Trophoblast cell (in vitro differentiated cells and primary cell): ENCODE data around the gene RNU6-7.
A peak's percentile ranks its signal among the peaks of the same experiment; 100 is the strongest.

Experiments
- DNase-seq, 2 donors: peaks; one replicate each; pipeline ENCODE4 v3.0.0-alpha.2; 2016
- H2AFZ ChIP-seq: 2 replicates; pipeline ENCODE4 v1.6.1; 2013; ENCODE audit warnings: low read length, moderate library complexity, mild to moderate bottlenecking; ENCODE audit not compliant: insufficient read depth, poor library complexity
- H2AK5ac ChIP-seq: 2 replicates; pipeline ENCODE4 v1.6.1; 2013; ENCODE audit warnings: mild to moderate bottlenecking, low read length
- H2BK120ac ChIP-seq: 2 replicates; pipeline ENCODE4 v1.6.1; 2013; ENCODE audit warnings: low read length, mild to moderate bottlenecking, moderate library complexity; ENCODE audit not compliant: insufficient read depth, poor library complexity
- H2BK12ac ChIP-seq: 2 replicates; pipeline ENCODE4 v1.6.1; 2013; ENCODE audit warnings: mild to moderate bottlenecking, low read length, moderate library complexity
- H2BK5ac ChIP-seq: 2 replicates; pipeline ENCODE4 v1.6.1; 2013; ENCODE audit warnings: low read length, low read depth, moderate library complexity, mild to moderate bottlenecking; ENCODE audit not compliant: poor library complexity
- H3K14ac ChIP-seq: 2 replicates; pipeline ENCODE4 v1.6.1; 2013; ENCODE audit warnings: mild to moderate bottlenecking, low read length
- H3K18ac ChIP-seq: 2 replicates; pipeline ENCODE4 v1.6.1; 2013; ENCODE audit warnings: mild to moderate bottlenecking, low read length
- H3K23ac ChIP-seq: 2 replicates; pipeline ENCODE4 v1.6.1; 2013; ENCODE audit warnings: low read length
- H3K27ac ChIP-seq: 2 replicates; pipeline ENCODE4 v1.5.1; 2013; ENCODE audit warnings: low read depth, mild to moderate bottlenecking, inconsistent platforms, low read length, moderate library complexity
- H3K27me3 ChIP-seq: 2 replicates; pipeline ENCODE4 v1.6.1; 2013; ENCODE audit warnings: inconsistent platforms, mild to moderate bottlenecking, low read length, moderate library complexity; ENCODE audit not compliant: insufficient read depth
- H3K36me3 ChIP-seq, 2 experiments: 1 replicate in 1 of 2; 2 replicates in 1 of 2; pipeline ENCODE4 v1.6.1; 2013; ENCODE audit warnings: low read length in 2 of 2, mild to moderate bottlenecking in 2 of 2, moderate library complexity in 1 of 2; ENCODE audit not compliant: insufficient read depth in 2 of 2, control insufficient read depth in 1 of 2
- H3K4ac ChIP-seq: 2 replicates; pipeline ENCODE4 v1.6.1; 2013; ENCODE audit warnings: low read depth, mild to moderate bottlenecking, low read length, moderate library complexity
- H3K4me1 ChIP-seq, 2 experiments: 1 replicate in 1 of 2; 2 replicates in 1 of 2; pipeline ENCODE4 v1.6.1; 2013; ENCODE audit warnings: low read length in 2 of 2, mild to moderate bottlenecking in 2 of 2, moderate library complexity in 1 of 2; ENCODE audit not compliant: insufficient read depth in 2 of 2, control insufficient read depth in 1 of 2
- H3K4me2 ChIP-seq: 2 replicates; pipeline ENCODE4 v1.6.1; 2013; ENCODE audit warnings: inconsistent platforms, mild to moderate bottlenecking, low read length, moderate library complexity
- H3K4me3 ChIP-seq: 2 replicates; pipeline ENCODE4 v1.5.1; 2013; ENCODE audit warnings: mild to moderate bottlenecking, low read depth, low read length, inconsistent platforms
- H3K79me1 ChIP-seq: one replicate; pipeline ENCODE4 v1.6.1; 2013; ENCODE audit warnings: low read length
- H3K79me2 ChIP-seq: 2 replicates; pipeline ENCODE4 v1.6.1; 2013; ENCODE audit warnings: low read length, mild to moderate bottlenecking; ENCODE audit not compliant: control insufficient read depth, insufficient read depth, poor library complexity
- H3K9ac ChIP-seq: 2 replicates; pipeline ENCODE4 v1.6.1; 2013; ENCODE audit warnings: mild to moderate bottlenecking, low read length
- H3K9me3 ChIP-seq: 2 replicates; pipeline ENCODE4 v1.6.1; 2013; ENCODE audit warnings: low read depth, mild to moderate bottlenecking, control low read depth, inconsistent platforms, low read length; ENCODE audit not compliant: insufficient read depth
- H4K12ac ChIP-seq: 2 replicates; pipeline ENCODE4 v1.6.1; 2013; ENCODE audit warnings: low read depth, mild to moderate bottlenecking, low read length, moderate library complexity
- H4K8ac ChIP-seq: 2 replicates; pipeline ENCODE4 v1.6.1; 2013; ENCODE audit warnings: low read depth, mild to moderate bottlenecking, low read length, moderate library complexity
- H4K91ac ChIP-seq: one replicate; pipeline ENCODE4 v1.6.1; 2013; ENCODE audit warnings: low read depth, mild to moderate bottlenecking, low read length, moderate library complexity
- WGBS: extraction: QIAGEN DNeasy Blood & Tissue Kit; methylation state at CpG from one replicate; pipeline ENCODE4 v1.1.7; 2013; ENCODE audit warnings: missing lambda C conversion rate; ENCODE audit not compliant: insufficient read length, insufficient coverage; ENCODE audit errors: extremely low coverage; 5-methylcytosine and 5-hydroxymethylcytosine counted together

RNU6-7 gene

GRCh38 chr14:32186248-32186647 lies 15.6 kb upstream of the RNU6-7 start:
- no peak overlapping the region for H3K4me2 ChIP-seq
- no peak overlapping the region for H4K12ac ChIP-seq
- no peak overlapping the region for H3K27ac ChIP-seq
- H2BK5ac ChIP-seq = no peak overlapping the region
- H4K8ac ChIP-seq = no peak overlapping the region
- peaks cover 2% of the 10 kb centered on the region for H3K9me3 ChIP-seq
- H3K4me3 ChIP-seq = no peak overlapping the region
- no peaks in the 10 kb centered on the region for H3K4me1 ChIP-seq
- H3K4ac ChIP-seq = no peak overlapping the region
- H2AFZ ChIP-seq = no peak overlapping the region
- no peak overlapping the region for H4K91ac ChIP-seq
- H2BK12ac ChIP-seq = no peak overlapping the region
- no peak overlapping the region for H3K18ac ChIP-seq
- H3K36me3 ChIP-seq = no peaks in the 10 kb centered on the region
- no peak for DNase-seq
- no peak overlapping the region for H3K14ac ChIP-seq
- no peaks in the 10 kb centered on the region for H3K79me1 ChIP-seq
- no peaks in the 10 kb centered on the region for H3K27me3 ChIP-seq
- H3K9ac ChIP-seq = no peak overlapping the region
- no peak overlapping the region for H2BK120ac ChIP-seq
- no peak overlapping the region for H3K23ac ChIP-seq
- no peaks in the 10 kb centered on the region for H3K79me2 ChIP-seq
- H2AK5ac ChIP-seq = no peak overlapping the region

DNA sequence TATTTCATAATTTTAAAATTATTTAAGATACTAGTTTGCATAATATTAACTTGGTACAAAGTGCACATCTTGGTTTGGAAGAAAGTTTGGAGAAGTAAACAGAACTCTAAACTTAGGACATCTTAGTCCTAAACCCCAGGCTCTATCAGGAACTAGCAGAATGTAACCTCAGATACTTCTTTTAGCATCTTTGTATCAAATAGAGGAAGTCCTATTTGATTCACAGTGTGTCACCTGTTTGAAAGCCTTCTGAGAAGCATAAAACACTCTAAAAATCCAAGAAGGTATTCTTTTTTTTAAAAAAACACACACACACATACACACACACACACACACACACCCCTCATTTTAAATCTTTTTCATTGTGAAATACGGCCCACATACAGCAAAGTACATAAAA lies 12.0 kb upstream of the RNU6-7 start:
- H3K4me1 ChIP-seq = no peaks in the 10 kb centered on the region
- H4K12ac ChIP-seq = no peak overlapping the region
- no peak overlapping the region for H3K4ac ChIP-seq
- no peak overlapping the region for H3K4me3 ChIP-seq
- no peak overlapping the region for H2BK120ac ChIP-seq
- H3K9ac ChIP-seq = no peak overlapping the region
- H4K8ac ChIP-seq = no peak overlapping the region
- H3K4me2 ChIP-seq = no peak overlapping the region
- no peak overlapping the region for H2BK5ac ChIP-seq
- H3K36me3 ChIP-seq = no peaks in the 10 kb centered on the region
- no peak overlapping the region for H2BK12ac ChIP-seq
- H3K14ac ChIP-seq = no peak overlapping the region
- no peak overlapping the region for H2AK5ac ChIP-seq
- peaks cover 2% of the 10 kb centered on the region for H3K9me3 ChIP-seq
- H3K79me2 ChIP-seq = no peaks in the 10 kb centered on the region
- H3K79me1 ChIP-seq = no peaks in the 10 kb centered on the region
- no CpG with 5 or more reads among the region's 1 CpG for WGBS
- H3K18ac ChIP-seq = no peak overlapping the region
- no peak overlapping the region for H3K23ac ChIP-seq
- H3K27me3 ChIP-seq = no peaks in the 10 kb centered on the region
- no peak overlapping the region for H4K91ac ChIP-seq
- no peak for DNase-seq
- H2AFZ ChIP-seq = no peak overlapping the region
- H3K27ac ChIP-seq = no peak overlapping the region

GRCh38 chr14:32190673-32191072 lies 11.2 kb upstream of the RNU6-7 start:
- no peaks in the 10 kb centered on the region for H3K79me1 ChIP-seq

GRCh38 chr14:32192712-32193373 lies 9.0 kb upstream of the RNU6-7 start:
- DNase-seq = peak in 1 of 2 donors; percentile 17
- no peak overlapping the region for H2AFZ ChIP-seq
- no peaks in the 10 kb centered on the region for H3K4me1 ChIP-seq
- no peak overlapping the region for H4K12ac ChIP-seq
- H3K23ac ChIP-seq = no peak overlapping the region
- no peaks in the 10 kb centered on the region for H3K27me3 ChIP-seq
- H3K18ac ChIP-seq = no peak overlapping the region
- H2BK120ac ChIP-seq = no peak overlapping the region
- H3K4ac ChIP-seq = no peak overlapping the region
- H3K4me2 ChIP-seq = no peak overlapping the region
- H2AK5ac ChIP-seq = no peak overlapping the region
- no peak overlapping the region for H3K27ac ChIP-seq
- no peak overlapping the region for H3K4me3 ChIP-seq
- no peak overlapping the region for H3K9ac ChIP-seq
- H3K79me2 ChIP-seq = no peaks in the 10 kb centered on the region
- no peak overlapping the region for H4K91ac ChIP-seq
- H3K9me3 ChIP-seq = peaks cover 2% of the 10 kb centered on the region
- no peak overlapping the region for H4K8ac ChIP-seq
- no CpG with 5 or more reads among the region's 2 CpGs for WGBS
- H2BK5ac ChIP-seq = no peak overlapping the region
- H3K14ac ChIP-seq = no peak overlapping the region
- no peaks in the 10 kb centered on the region for H3K36me3 ChIP-seq
- H3K79me1 ChIP-seq = no peaks in the 10 kb centered on the region
- H2BK12ac ChIP-seq = no peak overlapping the region

More at GRCh38 chr14:32190673-32191072, 11.2 kb upstream of the RNU6-7 start:
- no peak overlapping the region for H3K4ac ChIP-seq
- H3K27ac ChIP-seq = no peak overlapping the region
- H3K27me3 ChIP-seq = no peaks in the 10 kb centered on the region
- no peaks in the 10 kb centered on the region for H3K4me1 ChIP-seq
- no peak overlapping the region for H3K14ac ChIP-seq
- H3K4me2 ChIP-seq = no peak overlapping the region
- H3K36me3 ChIP-seq = no peaks in the 10 kb centered on the region
- no CpG with 5 or more reads among the region's 3 CpGs for WGBS
- H4K8ac ChIP-seq = peak overlapping the region; percentile 43
- no peak overlapping the region for H2AK5ac ChIP-seq
- peak in 1 of 2 donors; percentile 35 for DNase-seq
- H2BK120ac ChIP-seq = no peak overlapping the region
- H2BK12ac ChIP-seq = no peak overlapping the region
- no peak overlapping the region for H3K23ac ChIP-seq
- no peak overlapping the region for H3K9ac ChIP-seq
- no peak overlapping the region for H2AFZ ChIP-seq
- H3K4me3 ChIP-seq = no peak overlapping the region
- no peak overlapping the region for H3K18ac ChIP-seq
- H4K91ac ChIP-seq = no peak overlapping the region
- peaks cover 2% of the 10 kb centered on the region for H3K9me3 ChIP-seq
- no peak overlapping the region for H4K12ac ChIP-seq
- H2BK5ac ChIP-seq = no peak overlapping the region
- no peaks in the 10 kb centered on the region for H3K79me2 ChIP-seq
